HG02943 (cell line): ENCODE measurements around the gene STXBP1.

ENCODE experiments used
- ATAC-seq: cut with Tn5 transposase; IDR thresholded peaks from one replicate; pipeline ENCODE4 v1.9.1; 2021; ENCODE audit warnings: mild to moderate bottlenecking, low read depth, moderate library complexity; ENCODE audit not compliant: unreplicated experiment

STXBP1 gene

GRCh38 chr9:127650518-127650917 is 38.4 kb downstream of the STXBP1 start:
- ATAC-seq = no peak

GRCh38 chr9:127651697-127652610 is 39.9 kb downstream of the STXBP1 start:
- ATAC-seq = no peak

- no peak for ATAC-seq
These were observed 40.7 kb downstream of the STXBP1 start for GRCh38 chr9:127652733-127653132.

GRCh38 chr9:127654619-127655018 is 42.5 kb downstream of the STXBP1 start:
- no peak for ATAC-seq

GRCh38 chr9:127658428-127658827 is 46.4 kb downstream of the STXBP1 start:
- ATAC-seq = no peak

GRCh38 chr9:127660886-127661741 is 49.0 kb downstream of the STXBP1 start:
- ATAC-seq = no peak

- no peak for ATAC-seq
These were observed 50.5 kb downstream of the STXBP1 start for GRCh38 chr9:127662617-127663016.

- no peak for ATAC-seq
These were observed 52.2 kb downstream of the STXBP1 start for GRCh38 chr9:127664324-127664677.

- ATAC-seq = no peak
These were observed 52.8 kb downstream of the STXBP1 start for GRCh38 chr9:127664678-127665507.

GRCh38 chr9:127667127-127667844 is 55.2 kb downstream of the STXBP1 start:
- ATAC-seq = no peak

GRCh38 chr9:127667906-127668305 is 55.8 kb downstream of the STXBP1 start:
- no peak for ATAC-seq

GRCh38 chr9:127673234-127673633 is 61.2 kb downstream of the STXBP1 start:
- ATAC-seq = no peak

- no peak for ATAC-seq
These were observed 64.6 kb downstream of the STXBP1 start for GRCh38 chr9:127676638-127677037.

- no peak for ATAC-seq
These were observed 67.4 kb downstream of the STXBP1 start for GRCh38 chr9:127679506-127679905.

GRCh38 chr9:127680226-127680625 is 68.1 kb downstream of the STXBP1 start:
- no peak for ATAC-seq

GRCh38 chr9:127680846-127681245 is 68.8 kb downstream of the STXBP1 start:
- ATAC-seq = no peak

GRCh38 chr9:127682351-127683136 is 70.5 kb downstream of the STXBP1 start:
- no peak for ATAC-seq

- no peak for ATAC-seq
These were observed 71.6 kb downstream of the STXBP1 start for GRCh38 chr9:127683723-127684122.

- ATAC-seq = no peak
These were observed 72.5 kb downstream of the STXBP1 start for GRCh38 chr9:127684576-127684975.
